HG02759 (cell line): ENCODE results near the gene AAMP.

Experiments used
- ATAC-seq: cut with Tn5 transposase; IDR thresholded peaks from one replicate; pipeline ENCODE4 v1.9.1; 2021; ENCODE audit warnings: mild to moderate bottlenecking, moderate library complexity; ENCODE audit not compliant: unreplicated experiment

AAMP gene

DNA sequence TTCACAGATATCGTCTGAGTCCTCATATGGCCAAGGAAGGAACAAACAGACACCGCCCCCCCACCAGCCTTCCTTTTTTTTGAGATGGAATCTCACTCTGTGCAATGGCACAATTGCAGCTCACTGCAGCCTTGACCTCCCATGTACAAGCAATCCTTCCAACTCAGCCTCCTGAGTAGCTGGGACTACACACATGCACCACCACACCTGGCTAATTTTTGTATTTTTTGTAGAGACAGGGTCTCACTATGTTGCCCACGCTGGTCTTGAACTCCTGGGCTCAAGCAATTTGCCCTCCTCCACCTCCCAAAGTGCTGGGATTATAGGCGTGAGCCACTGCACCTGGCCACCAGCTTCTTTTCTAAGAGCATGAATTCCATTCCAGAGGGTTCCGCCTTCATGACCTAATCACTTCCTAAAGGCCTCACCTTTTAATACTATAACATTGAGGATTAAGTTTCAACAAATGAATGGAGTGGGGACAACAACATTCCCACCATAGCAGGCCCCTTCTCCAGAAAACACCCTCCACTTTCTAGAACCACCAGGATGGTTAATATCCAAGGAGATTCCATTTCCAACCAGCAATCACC, 24.6 kb upstream of the AAMP start:
- ATAC-seq, result no peak

DNA sequence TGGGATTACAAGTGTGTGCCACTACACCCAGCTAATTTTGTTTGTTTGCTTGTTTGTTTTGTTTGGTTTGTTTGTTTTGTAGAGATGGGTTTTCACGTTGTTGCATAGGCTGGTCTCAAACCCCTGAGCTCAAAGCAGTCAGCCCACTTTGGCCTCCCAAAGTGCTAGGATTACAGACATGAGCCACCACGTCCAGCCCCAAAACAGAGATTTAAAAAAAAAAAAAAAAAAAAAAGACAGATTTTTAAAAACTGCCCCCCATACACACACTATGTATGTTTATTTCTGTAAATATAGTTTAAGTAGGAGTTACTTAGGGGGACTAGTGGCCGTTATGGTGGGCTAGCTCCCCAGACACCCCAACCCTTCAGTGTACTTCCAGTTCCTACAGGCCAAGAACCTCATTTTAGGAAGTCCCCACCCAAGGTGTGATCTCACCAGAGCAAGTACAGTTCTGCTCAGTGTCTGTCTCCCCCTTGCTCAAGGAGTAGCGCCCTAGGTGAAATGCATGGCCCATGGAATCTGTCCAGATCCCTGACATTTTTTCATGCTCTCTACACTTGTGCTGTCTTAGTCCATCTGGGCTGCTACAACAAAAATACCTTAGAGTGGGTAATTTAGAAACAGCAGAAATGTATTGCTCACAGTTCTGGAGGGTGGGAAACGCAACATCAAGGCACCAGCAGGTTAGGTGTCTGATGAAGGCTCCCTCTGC, 23.9 kb upstream of the AAMP start:
- ATAC-seq, result no peak

DNA sequence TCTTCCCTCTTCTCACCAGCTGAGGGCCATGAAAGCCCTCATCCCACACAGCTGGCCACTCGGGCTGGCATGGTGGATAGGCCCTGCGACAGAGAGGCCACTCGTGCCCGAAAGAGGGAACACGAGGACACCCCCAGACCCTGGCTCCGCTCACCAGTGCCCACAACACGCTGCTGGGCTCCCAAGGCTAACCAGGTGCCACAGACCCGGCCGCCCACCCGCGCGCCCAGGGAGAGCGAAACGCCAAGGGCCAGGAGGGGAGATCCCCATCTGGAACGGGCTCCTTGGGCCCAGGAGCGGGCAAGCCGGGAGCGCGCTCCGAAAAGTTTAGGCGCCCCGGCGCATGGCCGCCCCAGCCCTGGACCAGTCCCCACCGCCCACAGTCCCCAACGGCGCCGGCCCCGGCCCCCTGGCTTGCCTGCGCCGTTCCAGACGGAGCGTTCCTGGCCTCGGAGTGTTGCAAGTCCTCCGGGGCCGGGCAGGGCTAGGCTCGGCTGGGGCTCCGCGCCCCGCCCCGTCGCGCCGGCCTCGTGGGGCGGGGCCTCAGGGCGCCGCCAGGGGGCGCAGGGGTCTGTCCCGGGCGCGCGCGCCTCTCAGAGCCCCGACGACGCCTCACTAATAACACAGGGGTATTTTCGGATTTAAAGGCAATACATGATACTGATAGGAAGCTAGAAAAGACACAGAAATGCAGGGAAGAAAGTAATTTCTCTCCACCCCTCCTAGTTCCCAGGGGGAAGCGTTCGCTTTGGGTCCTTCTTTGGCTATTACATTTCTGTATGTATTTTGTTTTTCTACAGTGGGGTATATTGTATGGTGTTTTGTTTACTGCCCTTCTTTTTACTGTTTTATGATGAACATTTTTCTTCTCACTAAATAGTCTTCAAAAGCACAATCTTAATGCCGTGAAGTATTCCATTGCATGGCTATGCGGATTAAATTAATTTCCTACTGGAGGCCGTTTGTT, 22.4 kb upstream of the AAMP start, which contains the start of gene TMBIM1:
Gene TMBIM1, minus strand, starts transcription at position 456 of the 967 bp plus-strand sequence. CDS start 10,362 bp downstream, outside the sequence.
- ATAC-seq, result peak; percentile 78

DNA sequence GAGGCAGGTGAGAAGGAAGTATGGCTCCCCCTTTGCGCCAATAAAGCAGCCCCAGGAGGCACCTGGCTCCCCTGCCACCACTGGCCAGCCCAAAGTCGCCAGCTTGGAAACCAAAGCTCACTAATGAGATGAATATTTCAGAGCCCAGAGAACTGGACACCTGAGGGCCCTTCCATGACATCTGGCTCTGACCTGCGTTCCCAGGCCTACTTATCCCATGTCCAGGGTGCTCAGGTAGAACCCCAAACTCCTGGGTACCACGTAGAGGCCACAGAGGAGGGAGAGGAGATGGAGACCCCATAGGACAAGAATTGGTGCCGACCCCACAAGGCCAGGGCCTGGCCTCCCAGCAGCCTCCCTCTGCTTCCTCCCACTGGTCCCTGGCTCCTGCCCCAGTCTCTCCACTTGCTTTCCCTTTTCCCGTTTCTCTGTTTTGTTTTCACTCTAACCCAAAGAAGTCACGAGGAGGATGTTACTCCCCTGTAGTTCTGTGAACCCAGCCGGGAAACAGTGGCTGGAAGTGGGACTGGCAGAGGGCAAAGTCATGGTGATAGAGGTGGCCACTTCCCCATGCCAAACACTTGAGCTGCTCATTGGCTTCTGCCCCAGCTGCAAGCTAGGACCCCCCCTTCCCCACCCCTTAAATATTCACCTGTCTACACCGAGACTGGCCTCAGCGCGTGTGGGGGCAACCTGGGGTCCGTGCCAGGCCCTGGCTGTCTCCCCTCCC, 21.5 kb upstream of the AAMP start:
- no peak for ATAC-seq

DNA sequence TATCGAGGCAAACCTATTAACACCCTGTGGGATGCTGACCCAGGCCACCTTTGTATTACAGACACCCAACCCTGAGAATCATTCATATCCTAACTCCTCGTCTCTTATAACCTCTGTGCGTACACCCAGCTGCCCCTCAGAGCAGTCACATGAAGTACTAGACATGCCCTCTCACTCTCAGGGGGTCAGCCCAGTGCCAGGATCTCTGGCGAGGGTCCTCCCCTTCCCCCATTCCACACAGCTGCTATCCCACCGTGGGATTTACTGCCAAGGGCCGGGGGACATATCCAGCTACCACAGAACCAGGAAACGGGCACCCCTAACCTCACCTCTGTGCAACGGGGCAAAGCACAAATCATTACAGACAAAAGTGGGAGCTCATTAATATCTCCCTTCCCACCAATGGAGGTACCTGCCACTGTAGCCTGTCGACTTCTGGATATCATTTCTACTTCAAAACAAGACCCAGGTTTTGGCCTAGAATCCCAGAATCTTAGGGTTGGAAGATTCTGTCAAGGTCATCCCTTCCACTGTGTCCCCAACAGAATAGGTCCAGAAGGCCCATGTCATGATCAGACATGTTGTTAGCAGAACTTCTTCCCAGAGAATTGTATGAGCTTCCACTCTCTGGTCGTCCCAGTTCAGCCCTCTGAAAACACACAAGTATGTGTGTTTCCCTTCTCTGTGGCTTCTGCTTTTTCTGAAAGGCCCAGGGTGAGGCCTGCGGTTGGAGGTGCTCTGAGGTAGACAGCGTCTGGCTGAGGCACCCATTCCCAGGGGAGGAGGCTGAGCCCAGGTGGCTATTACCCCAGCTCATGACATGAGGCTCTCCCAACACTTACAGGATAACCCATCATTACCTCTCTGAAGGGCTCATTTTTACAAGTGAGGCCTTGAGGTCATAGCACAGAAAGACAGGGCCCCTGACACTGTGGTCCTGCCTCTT, 20.7 kb upstream of the AAMP start:
- peak; percentile 62 for ATAC-seq

DNA sequence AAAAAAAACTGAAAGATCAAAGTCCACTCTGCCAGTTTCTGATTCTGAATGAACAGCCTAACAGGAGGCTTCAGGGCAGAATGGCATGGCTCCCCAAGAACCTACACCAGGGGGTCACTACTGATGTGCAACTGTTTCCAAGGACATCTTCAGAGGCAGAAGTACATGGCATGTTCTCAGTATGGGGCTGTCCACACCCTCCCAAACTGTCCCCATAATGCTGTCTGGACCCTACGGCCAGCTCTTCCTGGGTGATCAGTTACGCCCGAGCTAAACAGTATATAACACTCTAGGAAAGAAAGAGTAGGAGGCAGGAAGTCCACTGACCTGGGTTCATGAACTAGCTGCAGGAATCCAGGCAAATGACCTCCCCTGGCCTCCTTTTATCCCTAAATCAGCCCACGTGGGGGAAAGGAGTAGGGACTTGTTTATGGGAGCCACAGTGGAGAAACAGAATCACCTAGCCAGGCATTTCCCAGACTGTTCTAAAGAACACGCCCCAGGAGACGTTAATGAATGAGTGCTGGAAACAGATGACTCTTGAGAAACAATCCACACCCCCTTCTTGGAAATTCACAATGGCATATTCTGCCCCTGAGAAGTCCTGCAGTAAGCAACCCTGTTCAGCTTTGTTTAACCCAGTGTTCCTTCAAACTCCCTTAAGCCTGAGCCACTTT, 19.8 kb upstream of the AAMP start:
- ATAC-seq, result no peak

DNA sequence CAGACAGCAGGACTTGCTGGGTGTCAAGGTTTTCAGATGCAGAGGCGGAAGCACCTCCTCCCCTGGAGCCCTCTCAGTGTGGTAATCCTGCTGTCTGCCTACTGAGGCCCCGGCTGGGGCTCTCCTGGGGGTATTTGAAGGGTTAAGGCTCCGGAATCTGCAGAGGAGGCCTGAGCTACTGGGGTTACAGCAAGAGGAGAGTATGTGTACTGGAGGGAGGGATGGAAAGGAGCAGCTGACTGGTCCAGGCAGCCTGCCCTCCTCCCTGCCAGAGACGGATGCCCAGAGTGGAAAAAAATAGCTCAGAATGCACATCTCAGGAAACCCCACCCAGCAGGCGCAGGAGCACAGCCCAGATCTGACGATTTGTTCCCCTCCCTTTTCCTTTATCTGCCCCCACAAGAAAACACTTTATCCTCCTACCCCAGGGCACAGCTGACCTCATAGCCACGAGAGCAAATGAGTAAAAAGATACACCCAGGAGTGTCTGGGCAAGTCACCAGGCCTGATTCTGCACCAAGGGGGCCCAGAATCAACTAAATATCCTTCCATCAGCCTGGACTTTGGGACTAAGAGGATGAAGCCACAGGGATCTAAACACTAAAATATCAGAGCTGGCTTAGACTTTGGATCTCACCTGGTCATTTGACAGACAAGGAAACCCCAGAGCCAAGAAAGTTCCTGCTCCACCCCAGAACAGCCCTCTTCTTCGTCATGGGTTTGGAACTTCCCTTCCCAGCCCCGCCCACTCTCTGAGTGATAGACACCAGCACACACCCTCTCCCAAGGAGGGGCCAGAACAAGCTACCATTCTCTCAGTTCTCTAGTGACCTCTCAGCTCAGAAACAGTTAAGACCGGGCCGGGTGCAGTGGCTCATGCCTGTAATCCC, 16.9 kb upstream of the AAMP start:
- ATAC-seq, result peak; percentile 66

DNA sequence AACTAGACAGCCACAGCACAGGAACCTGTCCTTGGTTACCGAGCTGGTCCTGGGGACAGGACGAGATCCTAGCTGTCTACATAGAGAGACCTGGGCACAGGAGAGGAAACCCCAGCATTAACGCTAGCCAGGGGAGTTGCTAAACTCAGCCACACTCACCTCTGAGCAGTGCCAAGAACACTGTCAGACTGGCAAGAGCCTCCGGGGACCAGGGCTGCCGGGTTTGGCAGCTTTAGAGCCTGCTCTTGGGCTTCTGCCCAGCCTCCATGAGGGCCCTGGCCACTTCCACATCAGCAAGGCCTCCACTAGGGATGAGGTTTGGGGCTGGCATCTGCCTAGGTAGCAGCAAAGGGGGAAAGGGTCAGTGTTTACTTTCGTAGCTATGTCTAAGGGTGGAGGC, 15.7 kb upstream of the AAMP start:
- ATAC-seq, result no peak

DNA sequence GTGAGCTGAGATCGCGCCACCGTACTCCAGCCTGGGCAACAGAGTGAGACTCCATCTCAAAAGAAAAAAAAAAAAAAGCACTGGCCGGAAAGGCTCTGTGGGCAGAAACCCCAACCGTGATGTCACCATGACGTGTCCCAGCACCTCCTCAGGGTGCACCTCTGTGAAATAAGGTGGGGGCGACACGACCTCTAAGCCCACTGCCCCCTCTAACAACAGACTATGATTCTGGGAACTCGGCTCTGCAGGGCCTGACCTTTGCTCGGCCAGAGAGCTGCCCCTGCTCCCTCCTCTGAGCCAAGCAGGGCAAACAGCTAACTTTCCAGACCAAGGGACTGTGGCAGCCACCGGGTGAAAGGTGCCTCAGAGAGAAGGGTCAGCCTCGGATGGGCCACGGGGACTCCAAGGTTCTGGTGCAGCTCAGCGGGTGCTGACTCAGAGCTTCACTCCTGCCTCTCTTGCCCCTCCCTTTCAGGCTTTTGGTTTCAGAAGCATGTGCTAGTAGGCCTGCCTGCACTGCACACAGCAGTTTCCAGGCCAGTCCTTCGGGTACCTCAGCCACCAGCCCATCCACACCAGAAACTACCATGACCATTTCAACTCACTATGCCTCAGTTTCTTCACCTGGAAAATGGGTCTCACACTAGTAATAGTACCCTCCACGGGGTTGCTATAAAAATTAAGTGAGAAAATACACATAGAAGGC, 14.3 kb upstream of the AAMP start:
- ATAC-seq, result peak; percentile 41

DNA sequence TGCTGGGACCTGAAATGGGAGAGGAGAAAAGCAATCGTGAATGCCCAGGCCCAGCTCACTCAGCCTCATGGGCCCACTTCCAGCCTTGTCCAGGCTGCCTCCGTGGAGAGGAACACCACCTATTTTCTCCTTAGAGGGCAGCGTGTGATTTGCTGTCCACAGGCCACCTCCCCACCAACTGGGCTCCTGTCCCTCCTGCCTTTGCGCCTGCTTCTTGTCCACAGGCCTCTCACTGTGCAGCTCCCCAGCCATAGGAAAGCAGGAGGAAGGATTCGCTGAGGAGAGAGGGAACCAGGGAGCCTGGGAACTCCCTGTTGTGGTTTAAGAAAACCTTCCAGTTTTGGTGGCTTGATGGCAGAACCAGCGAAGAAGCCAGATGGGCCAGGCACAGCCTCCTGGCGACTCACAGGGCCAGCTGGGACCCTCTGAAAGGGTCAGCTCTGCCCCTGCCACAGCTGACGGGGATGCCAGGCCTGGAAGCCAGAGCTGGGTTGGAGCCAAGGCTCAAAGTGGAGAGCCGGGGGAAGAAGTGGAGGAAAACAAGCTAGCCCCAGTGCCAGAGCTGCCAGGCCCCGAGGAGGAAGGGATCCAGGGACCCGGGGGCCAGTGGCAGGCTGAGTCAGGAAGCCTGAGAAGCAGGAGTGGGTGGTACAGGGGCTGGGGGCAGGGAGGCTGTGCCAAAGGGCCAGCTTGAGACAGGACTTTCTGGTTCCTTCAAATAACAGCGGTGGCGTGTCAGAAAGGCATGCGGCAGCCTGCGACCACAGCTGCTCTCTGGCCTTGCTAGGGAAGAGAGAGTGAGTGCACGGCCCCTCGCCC, 12.4 kb upstream of the AAMP start:
- ATAC-seq, result no peak

DNA sequence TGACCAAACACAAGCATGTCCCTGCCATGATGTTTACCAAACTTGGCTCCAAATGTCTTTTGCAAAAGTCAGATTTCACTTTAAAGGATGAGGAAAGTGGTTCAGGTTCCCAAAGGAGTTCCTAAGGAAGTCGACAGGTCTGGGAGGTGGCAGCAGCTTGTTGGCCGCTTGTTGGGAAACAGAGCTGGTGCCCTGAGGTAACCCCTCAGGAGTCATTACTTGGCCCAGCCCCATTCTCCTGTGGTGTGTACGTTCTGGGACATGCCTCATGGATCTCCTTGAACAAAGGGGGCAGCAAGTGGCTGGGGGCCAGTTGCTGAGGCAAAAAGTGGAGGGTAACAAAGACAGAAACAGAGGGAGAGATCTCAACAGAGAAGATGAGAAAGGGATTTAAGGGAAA, 11.5 kb upstream of the AAMP start:
- ATAC-seq, result no peak

DNA sequence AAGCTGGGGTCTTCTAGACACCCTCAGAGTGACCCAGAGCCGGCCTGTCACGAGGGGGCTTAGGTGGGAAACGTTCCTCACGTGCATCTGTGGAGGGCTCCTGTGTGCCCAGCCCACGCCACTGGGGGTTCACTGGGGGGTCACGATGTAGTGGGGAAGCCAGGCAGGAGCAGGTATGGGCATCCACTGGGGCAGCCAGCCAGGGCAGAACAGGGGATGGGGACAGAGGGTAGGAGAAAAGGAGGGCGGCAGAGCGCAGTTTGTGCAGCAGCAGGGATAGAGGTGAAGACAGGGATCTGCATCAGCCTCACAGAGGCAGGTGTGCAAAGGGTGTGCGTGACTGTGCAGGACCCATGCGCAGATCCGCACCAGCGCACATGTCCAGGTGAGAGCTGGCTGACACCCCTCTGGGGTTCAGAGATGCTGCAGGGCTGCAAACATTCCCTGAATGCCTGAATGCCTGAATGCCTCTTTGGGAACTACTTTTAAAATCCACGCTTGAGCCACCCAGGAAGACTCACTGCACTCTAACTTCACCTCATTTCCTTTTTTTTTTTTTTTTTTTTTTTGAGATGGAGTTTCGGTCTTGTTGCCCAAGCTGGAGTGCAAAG, 10.4 kb upstream of the AAMP start:
- no peak for ATAC-seq

DNA sequence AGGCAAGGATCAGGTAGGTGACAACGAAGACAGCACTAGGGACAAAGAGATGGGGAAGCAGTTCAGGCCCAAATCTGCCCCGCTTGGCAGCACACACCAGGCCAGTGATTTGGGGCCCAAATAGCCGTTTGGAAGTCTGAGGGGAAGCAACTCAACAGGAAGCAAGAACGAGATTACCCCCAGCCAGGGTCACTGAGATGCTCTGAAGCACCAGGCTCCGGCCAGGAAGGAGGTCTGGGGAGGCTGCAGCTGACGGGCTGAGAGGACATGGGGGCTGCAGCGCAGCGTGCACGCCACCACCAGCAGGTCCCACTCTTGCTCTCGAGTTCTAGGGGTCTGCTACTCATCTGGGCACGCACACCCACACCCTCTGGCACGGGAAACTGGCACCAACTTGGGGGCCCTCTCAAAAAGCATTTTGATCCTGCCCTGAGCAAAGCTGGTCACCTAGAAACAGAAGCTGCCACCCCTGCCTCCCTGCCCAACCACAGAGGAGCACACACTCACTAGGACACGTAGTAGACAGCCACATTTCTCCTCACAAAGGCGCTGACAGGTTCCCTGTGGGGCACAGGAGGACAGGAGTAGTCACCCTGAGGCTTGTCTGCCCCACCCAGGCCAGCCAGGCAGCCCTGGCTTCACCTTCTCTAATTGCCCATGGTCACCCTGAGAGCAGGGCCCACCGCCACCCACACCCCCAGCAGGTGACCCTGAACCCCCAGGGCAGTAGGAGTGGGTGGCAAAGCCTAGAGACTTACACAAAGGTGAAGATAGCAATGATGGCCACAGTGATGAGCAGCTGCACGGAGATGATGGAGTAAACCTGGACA, 8.8 kb upstream of the AAMP start:
- no peak for ATAC-seq

DNA sequence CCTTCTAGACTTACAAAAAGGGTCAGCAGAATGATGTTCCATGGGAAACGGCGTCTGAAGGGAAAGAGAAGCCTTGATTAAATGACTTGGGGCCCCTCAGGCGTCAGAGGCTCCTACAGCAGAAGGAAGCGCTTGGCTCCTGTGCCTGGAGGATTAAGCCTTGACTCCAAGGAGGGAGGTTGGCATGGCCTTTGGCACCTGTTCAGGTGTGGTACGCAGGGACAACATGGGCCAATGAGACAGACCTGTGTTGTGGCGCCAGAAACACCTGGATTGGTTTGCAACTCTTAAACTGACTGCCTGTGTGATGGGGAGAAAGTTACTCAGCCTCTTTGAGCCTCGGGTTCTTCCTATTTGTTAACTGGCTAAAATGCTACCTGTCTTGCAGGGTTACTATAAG, 8.0 kb upstream of the AAMP start:
- ATAC-seq, result no peak

DNA sequence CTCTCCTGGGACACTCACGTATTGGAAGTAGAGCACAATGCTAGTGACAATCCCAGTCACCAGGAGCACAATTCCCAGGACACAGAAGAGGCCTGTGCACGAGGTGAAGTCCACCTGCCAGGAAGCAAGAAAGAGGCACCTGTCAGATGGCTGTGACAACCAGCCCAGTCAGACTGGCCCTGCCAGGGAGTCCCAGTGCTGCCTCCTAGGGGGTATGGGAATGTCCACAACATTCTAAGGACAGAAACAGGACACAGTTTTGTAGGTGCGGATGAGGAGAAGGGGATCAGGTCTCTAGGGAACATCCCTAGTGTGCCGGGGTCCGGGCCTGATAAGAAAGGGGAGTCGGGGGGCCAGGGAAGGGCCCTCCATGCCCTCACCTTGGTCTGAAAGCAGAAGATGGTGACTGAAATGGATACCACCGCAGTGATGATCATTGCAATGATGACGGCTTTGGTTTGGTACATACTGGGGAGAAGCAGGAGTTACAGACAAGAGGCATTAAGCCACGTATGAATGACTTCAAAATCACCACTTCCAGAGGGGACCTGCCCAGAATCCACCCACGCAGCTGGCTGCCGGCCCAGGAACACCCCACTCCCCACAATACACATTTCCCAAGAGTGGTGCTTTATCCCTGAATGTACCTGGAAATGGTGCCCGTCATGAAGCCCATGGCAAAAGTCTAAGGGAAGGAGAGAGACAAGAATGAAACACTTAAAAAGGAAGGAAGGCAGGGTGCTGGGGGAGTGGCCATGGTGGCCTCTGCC, 7.2 kb upstream of the AAMP start:
- ATAC-seq, result no peak
